KMS-11 (cell line): ENCODE measurements around the gene GLT1D1.

Experiments used
- H2AFZ ChIP-seq: fragments of 200-600 bp; sonication (generic); 2 replicates; pipeline ENCODE4 v1.6.1; 2016; ENCODE audit warnings: antibody characterized with exemption, mixed run types, low read depth
- H3K27ac ChIP-seq: fragments of 200-600 bp; sonication (generic); 2 replicates; pipeline ENCODE4 v1.6.1; 2016; ENCODE audit warnings: mild to moderate bottlenecking, mixed run types
- H3K27me3 ChIP-seq: fragments of 200-600 bp; sonication (generic); 2 replicates; pipeline ENCODE4 v1.6.1; 2017; ENCODE audit warnings: mild to moderate bottlenecking, low read depth, mixed run types, moderate library complexity; ENCODE audit not compliant: insufficient read depth
- H3K36me3 ChIP-seq: fragments of 200-600 bp; sonication (generic); 2 replicates; pipeline ENCODE4 v1.6.1; 2017; ENCODE audit warnings: mild to moderate bottlenecking, mixed run types; ENCODE audit not compliant: insufficient read depth
- H3K4me1 ChIP-seq: fragments of 200-600 bp; sonication (generic); 2 replicates; pipeline ENCODE4 v1.6.1; 2016; ENCODE audit warnings: mild to moderate bottlenecking, low read depth, mixed run types; ENCODE audit not compliant: poor library complexity, severe bottlenecking
- H3K4me2 ChIP-seq: fragments of 200-600 bp; sonication (generic); 2 replicates; pipeline ENCODE4 v1.7.0; 2016; ENCODE audit warnings: mild to moderate bottlenecking, mixed run types
- H3K4me3 ChIP-seq: fragments of 200-600 bp; sonication (generic); IDR thresholded peaks from 2 replicates; pipeline ENCODE4 v1.6.1; 2017; ENCODE audit warnings: low read depth, low read length, mixed read lengths; ENCODE audit not compliant: insufficient read depth
- H3K79me2 ChIP-seq: fragments of 200-600 bp; sonication (generic); 2 replicates; pipeline ENCODE4 v1.6.1; 2016; ENCODE audit warnings: low read depth, mixed run types; ENCODE audit not compliant: insufficient read depth
- H3K9ac ChIP-seq: fragments of 200-600 bp; sonication (generic); 2 replicates; pipeline ENCODE4 v1.6.1; 2016; ENCODE audit warnings: mild to moderate bottlenecking, mixed run types
- H4K20me1 ChIP-seq: fragments of 200-600 bp; sonication (generic); 2 replicates; pipeline ENCODE4 v1.6.1; 2016; ENCODE audit warnings: mild to moderate bottlenecking, mixed run types; ENCODE audit not compliant: insufficient read depth
- TF ChIP-seq, protein P1 (sequence below): fragments of 200-600 bp; sonication (generic); conservative IDR thresholded peaks from 2 replicates; pipeline ENCODE4 v1.6.1; 2017; ENCODE audit warnings: low read depth, mild to moderate bottlenecking, antibody characterized with exemption, low read length, moderate library complexity, mixed read lengths

The GLT1D1 gene

DNA sequence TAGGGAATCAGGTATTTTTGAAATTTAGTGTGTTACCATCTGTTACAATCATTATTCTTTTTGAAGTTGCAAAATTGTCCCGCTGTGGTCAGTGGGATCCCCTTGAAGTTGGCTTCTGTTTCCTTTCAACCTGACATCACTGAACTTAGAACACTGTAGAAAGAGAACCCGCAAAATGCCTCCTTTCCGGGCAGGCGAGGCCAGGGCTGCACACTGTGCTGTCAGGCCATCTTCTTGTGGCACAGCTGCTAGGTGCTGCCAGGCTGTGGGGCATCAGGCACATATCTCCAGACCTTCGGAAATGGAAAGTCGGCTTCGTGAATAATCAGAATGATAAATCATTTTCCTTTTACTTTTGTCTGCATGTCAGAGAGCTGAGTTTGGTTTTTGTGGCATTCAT lies 103.5 kb downstream of the GLT1D1 start:
- Histone ChIP-seq H3K4me3 (no peak overlapping the region), H3K4me1 (no peaks in the 10 kb centered on the region), H3K79me2 (no peaks in the 10 kb centered on the region), H3K27me3 (no peaks in the 10 kb centered on the region), H3K9ac (no peak overlapping the region), H3K36me3 (no peaks in the 10 kb centered on the region), H4K20me1 (no peaks in the 10 kb centered on the region), H2AFZ (no peak overlapping the region), H3K4me2 (no peak overlapping the region), H3K27ac (no peak overlapping the region)
- TF ChIP-seq, protein P1, sequence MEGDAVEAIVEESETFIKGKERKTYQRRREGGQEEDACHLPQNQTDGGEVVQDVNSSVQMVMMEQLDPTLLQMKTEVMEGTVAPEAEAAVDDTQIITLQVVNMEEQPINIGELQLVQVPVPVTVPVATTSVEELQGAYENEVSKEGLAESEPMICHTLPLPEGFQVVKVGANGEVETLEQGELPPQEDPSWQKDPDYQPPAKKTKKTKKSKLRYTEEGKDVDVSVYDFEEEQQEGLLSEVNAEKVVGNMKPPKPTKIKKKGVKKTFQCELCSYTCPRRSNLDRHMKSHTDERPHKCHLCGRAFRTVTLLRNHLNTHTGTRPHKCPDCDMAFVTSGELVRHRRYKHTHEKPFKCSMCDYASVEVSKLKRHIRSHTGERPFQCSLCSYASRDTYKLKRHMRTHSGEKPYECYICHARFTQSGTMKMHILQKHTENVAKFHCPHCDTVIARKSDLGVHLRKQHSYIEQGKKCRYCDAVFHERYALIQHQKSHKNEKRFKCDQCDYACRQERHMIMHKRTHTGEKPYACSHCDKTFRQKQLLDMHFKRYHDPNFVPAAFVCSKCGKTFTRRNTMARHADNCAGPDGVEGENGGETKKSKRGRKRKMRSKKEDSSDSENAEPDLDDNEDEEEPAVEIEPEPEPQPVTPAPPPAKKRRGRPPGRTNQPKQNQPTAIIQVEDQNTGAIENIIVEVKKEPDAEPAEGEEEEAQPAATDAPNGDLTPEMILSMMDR: no peak

DNA sequence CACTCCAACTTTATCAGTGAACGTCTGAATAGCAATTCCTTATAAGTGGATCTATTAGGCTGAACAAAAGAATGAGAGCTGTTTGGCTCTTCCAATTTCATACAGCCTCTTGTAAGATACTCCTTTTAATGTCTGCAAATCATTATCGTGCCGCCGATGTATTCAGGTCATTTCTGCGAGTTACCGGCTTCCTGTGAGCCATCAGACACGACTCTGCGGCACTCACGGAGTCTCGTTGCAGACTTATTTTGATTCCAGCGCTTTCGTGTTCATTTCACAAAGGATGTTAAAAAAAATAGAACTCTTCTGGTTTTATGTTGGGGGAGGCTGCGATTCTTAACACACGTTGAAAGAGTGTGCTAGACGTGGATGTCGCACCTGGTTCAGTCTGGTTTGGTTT lies 106.6 kb downstream of the GLT1D1 start:
- no peaks in the 10 kb centered on the region for H3K27me3 ChIP-seq
- H3K9ac ChIP-seq: no peak overlapping the region
- H3K4me1 ChIP-seq: no peaks in the 10 kb centered on the region
- no peak overlapping the region for H3K27ac ChIP-seq
- H2AFZ ChIP-seq: no peak overlapping the region
- no peak overlapping the region for H3K4me3 ChIP-seq
- TF ChIP-seq, protein P1: no peak
- no peaks in the 10 kb centered on the region for H4K20me1 ChIP-seq
- H3K79me2 ChIP-seq: no peaks in the 10 kb centered on the region
- no peak overlapping the region for H3K4me2 ChIP-seq
- H3K36me3 ChIP-seq: no peaks in the 10 kb centered on the region

DNA sequence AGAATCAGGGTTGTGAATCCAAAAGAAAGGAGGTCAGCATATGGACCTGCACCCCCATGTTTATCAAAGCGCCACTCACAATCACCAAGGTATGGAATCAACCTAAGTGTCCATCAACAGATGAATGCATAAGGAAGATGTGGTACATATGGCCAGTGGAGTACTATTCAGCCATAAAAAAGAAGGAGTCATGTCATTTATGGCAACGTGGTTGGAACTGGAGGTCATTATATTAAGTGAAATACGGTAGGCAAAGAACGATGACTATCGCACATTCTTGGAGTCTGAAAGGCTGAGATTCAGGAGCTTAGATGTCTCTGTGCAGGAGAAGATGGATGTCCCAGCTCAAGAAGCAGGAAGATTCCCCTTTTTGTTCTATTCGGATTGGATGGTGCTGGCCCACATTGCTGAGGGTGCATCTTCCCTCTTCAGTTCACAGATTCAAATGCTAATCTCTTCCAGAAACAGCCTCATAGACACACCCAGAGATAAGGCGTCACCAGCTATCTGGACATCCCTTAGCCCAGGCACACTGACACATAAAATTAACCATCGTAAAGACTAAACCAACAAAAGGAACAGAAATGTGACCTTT lies 108.1 kb downstream of the GLT1D1 start:
- Histone ChIP-seq H3K27me3 (no peaks in the 10 kb centered on the region), H2AFZ (no peak overlapping the region), H3K27ac (no peak overlapping the region), H3K9ac (no peak overlapping the region), H3K4me2 (no peak overlapping the region), H3K4me1 (no peaks in the 10 kb centered on the region), H3K36me3 (no peaks in the 10 kb centered on the region), H3K79me2 (no peaks in the 10 kb centered on the region), H4K20me1 (no peaks in the 10 kb centered on the region), H3K4me3 (no peak overlapping the region)
- TF ChIP-seq, protein P1: no peak

DNA sequence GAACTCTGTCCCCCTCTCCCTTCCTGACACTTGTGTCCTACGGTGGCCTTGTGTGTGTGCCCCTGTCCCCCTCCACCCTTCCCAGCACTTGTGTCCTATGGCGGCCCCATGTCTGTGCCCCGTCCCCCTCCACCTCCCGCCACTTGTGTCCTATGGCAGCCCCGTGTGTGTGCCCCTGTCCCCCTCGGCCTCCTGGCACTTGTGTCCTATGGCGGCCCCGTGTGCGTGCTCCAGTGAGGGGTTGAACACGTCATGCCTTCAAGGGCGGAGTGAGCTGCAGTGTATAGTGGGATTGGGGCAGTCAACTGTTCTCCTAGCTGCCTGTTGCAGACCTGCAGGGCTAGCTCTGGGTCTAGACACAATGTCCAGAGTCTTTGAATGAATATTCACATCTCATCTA lies 108.7 kb downstream of the GLT1D1 start:
- H3K79me2 ChIP-seq: no peaks in the 10 kb centered on the region
- no peak overlapping the region for H2AFZ ChIP-seq
- H3K4me2 ChIP-seq: no peak overlapping the region
- no peaks in the 10 kb centered on the region for H3K4me1 ChIP-seq
- no peak overlapping the region for H3K4me3 ChIP-seq
- H4K20me1 ChIP-seq: no peaks in the 10 kb centered on the region
- no peaks in the 10 kb centered on the region for H3K27me3 ChIP-seq
- TF ChIP-seq, protein P1: no peak
- H3K27ac ChIP-seq: no peak overlapping the region
- H3K9ac ChIP-seq: no peak overlapping the region
- H3K36me3 ChIP-seq: no peaks in the 10 kb centered on the region
